HepG2 (cell line): Measurements from ENCODE around the gene H2AZ2. TPM values are rescaled to one million over a fixed set of nuclear protein-coding genes. Genes with fewer than 3 reads are reported as not detected.

Experiments
- ASH2L ChIP-seq: fragments of 300-600, 200-600 bp; sonication (generic); IDR thresholded peaks from 2 replicates; pipeline ENCODE4 v1.7.0; 2017; ENCODE audit warnings: low read depth, mild to moderate bottlenecking, moderate library complexity, mixed read lengths, low read length; ENCODE audit not compliant: insufficient read length
- E2F2 ChIP-seq: sonication (generic); formaldehyde crosslinking; IDR thresholded peaks from 2 replicates; pipeline ENCODE4 v1.4.0; 2020; ENCODE audit warnings: missing genetic modification reagents, borderline replicate concordance
- ELF3 ChIP-seq: IDR thresholded peaks from 2 replicates; pipeline ENCODE4 v1.6.1; 2016; ENCODE audit warnings: missing genetic modification reagents, missing compliant biosample characterization
- FLYWCH1 ChIP-seq: sonication (generic); formaldehyde crosslinking; IDR thresholded peaks from 2 replicates; pipeline ENCODE4 v1.8.1; 2023; ENCODE audit warnings: mild to moderate bottlenecking, missing genetic modification reagents
- HCFC1 ChIP-seq: fragments of 150-350 bp; IDR thresholded peaks from 2 replicates; pipeline ENCODE4 v1.6.1; 2014; ENCODE audit warnings: low read depth, low read length
- MEIS1 ChIP-seq: sonication (generic); formaldehyde crosslinking; IDR thresholded peaks from 2 replicates; pipeline ENCODE4 v1.9.0; 2021; ENCODE audit warnings: mild to moderate bottlenecking, missing genetic modification reagents, moderate library complexity, borderline replicate concordance
- SNRNP70 ChIP-seq: fragments of 200-400 bp; formaldehyde crosslinking; IDR thresholded peaks from 2 replicates; pipeline ENCODE4 v1.6.1; 2017; ENCODE audit warnings: mild to moderate bottlenecking, low read depth, low read length, moderate library complexity
- ZMYM3 ChIP-seq: sonication (generic); formaldehyde crosslinking; IDR thresholded peaks from 2 replicates; pipeline ENCODE4 v1.5.1; 2020; ENCODE audit warnings: mild to moderate bottlenecking, missing genetic modification reagents
- ZNF136 ChIP-seq: sonication (generic); formaldehyde crosslinking; IDR thresholded peaks from 2 replicates; pipeline ENCODE4 v1.8.1; 2022; ENCODE audit warnings: low read depth, mild to moderate bottlenecking, moderate library complexity, missing genetic modification reagents
- ZNF207 ChIP-seq: fragments of 450-650 bp; IDR thresholded peaks from 2 replicates; pipeline ENCODE4 v1.6.1; 2016; ENCODE audit warnings: antibody characterized with exemption, borderline replicate concordance
- polyA plus RNA-seq, 8 experiments: library from polyadenylated mRNA; depleted of rRNA in 3 of 8; stranded (reverse) in 7 of 8; unstranded in 1 of 8; fragments of >200 nt; fragmentation: Illumina TruSeq in 4 of 8; extraction: Trizol in 4 of 8; gene quantifications; 2 replicates each; pipeline versions ENCODE4 v1.2.1 to v1.2.3, GENCODE V29; 2011 to 2016; ENCODE audit warnings: low read depth in 4 of 8, missing spikeins in 1 of 8, mixed read lengths in 1 of 8; ENCODE audit not compliant: insufficient read depth in 1 of 8
- total RNA-seq, 5 experiments: library from RNA; depleted of rRNA; stranded (reverse); fragments of >200 nt; fragmentation: Illumina TruSeq; extraction: Trizol; gene quantifications; 2 replicates each; pipeline ENCODE4 v1.2.3, GENCODE V29; 2016; ENCODE audit warnings: low read depth in 1 of 5
- TF ChIP-seq, protein P1 (sequence below), 2 experiments: sonication (generic) in 1 of 2; formaldehyde crosslinking in 1 of 2; IDR thresholded peaks; 2 replicates each; pipeline versions ENCODE4 v1.6.1 to v1.9.0; 2014 to 2022; ENCODE audit warnings: antibody characterized with exemption in 1 of 2, borderline replicate concordance in 1 of 2, inconsistent platforms in 1 of 2, low read depth in 1 of 2, missing genetic modification reagents in 1 of 2
- TF ChIP-seq, protein P2 (sequence below): sonication (generic); formaldehyde crosslinking; IDR thresholded peaks from 2 replicates; pipeline ENCODE4 v1.5.1; 2020; ENCODE audit warnings: missing genetic modification reagents, mild to moderate bottlenecking, borderline replicate concordance

Gene H2AZ2
- total and polyA plus RNA-seq, 2 of the 13 experiments (the other 11 are each of a cell fraction or from before 2014, with no cell fraction given): 121 to 223 TPM

DNA sequence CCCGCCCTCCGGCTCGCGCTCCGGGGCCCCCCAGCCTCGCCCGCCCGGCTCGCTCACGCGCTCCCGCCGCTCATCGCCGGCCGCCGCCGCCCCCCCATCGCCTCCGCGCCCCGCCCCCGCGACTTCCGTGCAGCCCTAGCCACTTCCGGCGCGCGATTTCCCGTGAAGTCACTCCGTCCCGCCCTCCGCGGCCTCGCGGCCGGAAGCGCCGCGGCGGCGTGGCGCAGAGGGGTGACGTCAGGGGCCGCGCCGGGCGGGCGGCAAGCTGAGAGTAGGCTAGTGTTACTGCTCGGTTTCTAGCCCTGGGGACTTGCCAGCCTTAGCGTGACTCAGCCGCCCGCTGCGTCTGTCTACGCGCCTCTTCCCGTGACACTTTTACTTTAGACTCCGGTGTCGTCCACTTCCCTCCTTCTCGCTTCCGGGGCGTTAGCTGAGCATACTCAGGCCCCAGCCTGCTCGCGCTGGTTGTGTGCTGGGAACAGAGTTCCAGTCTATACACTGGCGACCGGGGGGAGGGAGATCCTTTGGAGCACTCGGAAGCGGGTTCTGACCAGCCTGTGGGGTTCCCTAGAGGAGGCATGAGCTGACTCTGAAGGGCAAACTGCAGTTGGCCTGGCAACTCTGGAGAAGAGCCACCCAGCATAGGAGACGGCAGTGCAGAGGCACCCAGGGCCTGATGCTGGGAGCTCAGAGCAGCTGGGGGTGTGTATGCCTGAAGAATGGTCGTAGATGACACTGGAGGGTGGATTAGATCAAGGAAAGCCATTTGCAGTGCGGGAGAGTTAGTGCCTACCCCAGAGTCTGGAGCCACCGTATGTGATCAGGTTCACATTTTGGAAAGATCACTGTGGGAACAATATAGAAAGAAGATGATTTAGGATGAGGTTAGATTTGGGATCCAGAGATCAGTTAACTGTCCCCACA is 37.8 kb upstream of the H2AZ2 start, which contains the start of gene PURB (continued):
- TF ChIP-seq SNRNP70: no peak
- no peak for TF ChIP-seq E2F2 (CRISPR knock-in tag)
- TF ChIP-seq ZMYM3 (CRISPR knock-in tag): peak; percentile 66
- no peak for TF ChIP-seq MEIS1 (CRISPR knock-in tag)
- TF ChIP-seq, protein P1, sequence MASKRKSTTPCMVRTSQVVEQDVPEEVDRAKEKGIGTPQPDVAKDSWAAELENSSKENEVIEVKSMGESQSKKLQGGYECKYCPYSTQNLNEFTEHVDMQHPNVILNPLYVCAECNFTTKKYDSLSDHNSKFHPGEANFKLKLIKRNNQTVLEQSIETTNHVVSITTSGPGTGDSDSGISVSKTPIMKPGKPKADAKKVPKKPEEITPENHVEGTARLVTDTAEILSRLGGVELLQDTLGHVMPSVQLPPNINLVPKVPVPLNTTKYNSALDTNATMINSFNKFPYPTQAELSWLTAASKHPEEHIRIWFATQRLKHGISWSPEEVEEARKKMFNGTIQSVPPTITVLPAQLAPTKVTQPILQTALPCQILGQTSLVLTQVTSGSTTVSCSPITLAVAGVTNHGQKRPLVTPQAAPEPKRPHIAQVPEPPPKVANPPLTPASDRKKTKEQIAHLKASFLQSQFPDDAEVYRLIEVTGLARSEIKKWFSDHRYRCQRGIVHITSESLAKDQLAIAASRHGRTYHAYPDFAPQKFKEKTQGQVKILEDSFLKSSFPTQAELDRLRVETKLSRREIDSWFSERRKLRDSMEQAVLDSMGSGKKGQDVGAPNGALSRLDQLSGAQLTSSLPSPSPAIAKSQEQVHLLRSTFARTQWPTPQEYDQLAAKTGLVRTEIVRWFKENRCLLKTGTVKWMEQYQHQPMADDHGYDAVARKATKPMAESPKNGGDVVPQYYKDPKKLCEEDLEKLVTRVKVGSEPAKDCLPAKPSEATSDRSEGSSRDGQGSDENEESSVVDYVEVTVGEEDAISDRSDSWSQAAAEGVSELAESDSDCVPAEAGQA (IDR thresholded peaks at IDR 0.05; ENCODE audit: low read depth): peak; percentile 93
- TF ChIP-seq, protein P1 (CRISPR knock-in tag; IDR thresholded peaks at IDR 0.05; ENCODE audit: borderline replicate concordance): no peak
- TF ChIP-seq ZNF136 (CRISPR knock-in tag): no peak; the same call in 1 of the 2 replicates
- no peak for TF ChIP-seq ZNF207
- peak; percentile 80 for TF ChIP-seq ASH2L
- no peak for TF ChIP-seq FLYWCH1 (CRISPR knock-in tag)
- peak; percentile 67; the same call in 1 of the 2 replicates for TF ChIP-seq ELF3 (CRISPR knock-in tag)
- TF ChIP-seq, protein P2, sequence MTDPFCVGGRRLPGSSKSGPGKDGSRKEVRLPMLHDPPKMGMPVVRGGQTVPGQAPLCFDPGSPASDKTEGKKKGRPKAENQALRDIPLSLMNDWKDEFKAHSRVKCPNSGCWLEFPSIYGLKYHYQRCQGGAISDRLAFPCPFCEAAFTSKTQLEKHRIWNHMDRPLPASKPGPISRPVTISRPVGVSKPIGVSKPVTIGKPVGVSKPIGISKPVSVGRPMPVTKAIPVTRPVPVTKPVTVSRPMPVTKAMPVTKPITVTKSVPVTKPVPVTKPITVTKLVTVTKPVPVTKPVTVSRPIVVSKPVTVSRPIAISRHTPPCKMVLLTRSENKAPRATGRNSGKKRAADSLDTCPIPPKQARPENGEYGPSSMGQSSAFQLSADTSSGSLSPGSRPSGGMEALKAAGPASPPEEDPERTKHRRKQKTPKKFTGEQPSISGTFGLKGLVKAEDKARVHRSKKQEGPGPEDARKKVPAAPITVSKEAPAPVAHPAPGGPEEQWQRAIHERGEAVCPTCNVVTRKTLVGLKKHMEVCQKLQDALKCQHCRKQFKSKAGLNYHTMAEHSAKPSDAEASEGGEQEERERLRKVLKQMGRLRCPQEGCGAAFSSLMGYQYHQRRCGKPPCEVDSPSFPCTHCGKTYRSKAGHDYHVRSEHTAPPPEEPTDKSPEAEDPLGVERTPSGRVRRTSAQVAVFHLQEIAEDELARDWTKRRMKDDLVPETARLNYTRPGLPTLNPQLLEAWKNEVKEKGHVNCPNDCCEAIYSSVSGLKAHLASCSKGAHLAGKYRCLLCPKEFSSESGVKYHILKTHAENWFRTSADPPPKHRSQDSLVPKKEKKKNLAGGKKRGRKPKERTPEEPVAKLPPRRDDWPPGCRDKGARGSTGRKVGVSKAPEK (CRISPR knock-in tag): peak; percentile 78; the same call in 1 of the 2 replicates
- peak; percentile 77 for TF ChIP-seq HCFC1
